Activated B cell treated with CpG ODN at 0.5 μM for 24 hours (primary cell): Measurements from ENCODE around the gene HOXC4. TPM values are rescaled to one million over a fixed set of nuclear protein-coding genes. Genes with fewer than 3 reads are reported as not detected.
"Not testable (repeated sequence)": the region's sequence is repeated elsewhere in the genome, so short reads cannot be mapped to it uniquely, and the experiment has no call there.

Experiments
- ATAC-seq: fragments of 200-7000 bp; cut with Tn5 transposase; one replicate; pipeline ENCODE4 v1.10.0; 2021; ENCODE audit warnings: low read depth, mild to moderate bottlenecking, moderate library complexity
- CTCF ChIA-PET: fragments of 350-600 bp; sonication (Branson Sonifier 250); formaldehyde crosslinking; loops from one replicate; lab custom pipeline; 2021; ENCODE audit warnings: antibody characterized with exemption; lab: Charles Lee
- POLR2A ChIA-PET: fragments of 350-600 bp; sonication (Branson Sonifier 250); formaldehyde crosslinking; loops from one replicate; lab custom pipeline; 2021; ENCODE audit warnings: antibody characterized with exemption; lab: Charles Lee
- DNase-seq: peaks from one replicate; pipeline ENCODE4 v3.0.0; 2022
- H3K27ac Mint-ChIP-seq: one replicate; pipeline ENCODE4 v1.8.0; 2020; ENCODE audit warnings: mixed read lengths
- H3K27me3 Mint-ChIP-seq: one replicate; pipeline ENCODE4 v1.8.0; 2021; ENCODE audit warnings: mixed read lengths
- H3K36me3 Mint-ChIP-seq: one replicate; pipeline ENCODE4 v1.8.0; 2021; ENCODE audit warnings: low read depth, mixed read lengths
- H3K4me1 Mint-ChIP-seq: one replicate; pipeline ENCODE4 v1.8.0; 2021; ENCODE audit warnings: mixed read lengths
- H3K4me3 Mint-ChIP-seq: one replicate; pipeline ENCODE4 v1.8.0; 2020; ENCODE audit warnings: mild to moderate bottlenecking, mixed read lengths
- H3K9me3 Mint-ChIP-seq: one replicate; pipeline ENCODE4 v1.8.0; 2020; ENCODE audit warnings: mixed read lengths
- intact Hi-C: fragments of 100-400 bp; cut with micrococcal nuclease; formaldehyde crosslinking; loops from one replicate; pipeline ENCODE4 v1.15.1; 2024
- total RNA-seq: library from RNA; stranded (reverse); gene quantifications from 2 replicates; pipeline ENCODE4 v1.2.3, GENCODE V29; 2022
- TF ChIP-seq, protein P1 (sequence below): fragments of 200-600 bp; IDR thresholded peaks from one replicate; pipeline ENCODE4 v1.8.0; 2022; ENCODE audit warnings: antibody characterized with exemption, mild to moderate bottlenecking

HOXC4 gene
- total RNA-seq, 1 donor from 2014 or later = 4.3 TPM

DNA sequence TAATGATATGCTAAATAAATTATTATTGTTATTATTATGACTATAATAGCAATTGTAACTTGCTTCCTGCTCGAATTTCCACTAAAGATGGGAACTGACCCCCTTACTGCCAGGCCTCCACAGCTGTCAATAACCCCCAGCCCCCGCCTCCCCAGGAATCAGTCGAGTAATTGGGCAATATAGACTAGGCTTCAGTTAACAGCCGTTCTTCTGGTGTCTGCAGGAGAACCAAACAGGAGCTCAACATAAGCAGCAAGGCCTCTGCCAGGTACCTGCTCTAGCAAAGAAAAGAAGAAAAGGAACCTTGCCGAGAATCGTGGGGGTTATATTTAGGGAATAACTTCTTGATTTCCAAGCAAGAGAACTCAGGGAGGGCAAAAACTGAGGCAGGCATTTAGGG, 21.8 kb downstream of the HOXC4 start:
- Mint-ChIP-seq H3K36me3 (no peaks in the 10 kb centered on the region), H3K4me1 (peaks cover under 1% of the 10 kb centered on the region), H3K27me3 (peaks cover 16% of the 10 kb centered on the region), H3K4me3 (no peak overlapping the region), H3K27ac (no peak overlapping the region), H3K9me3 (no peaks in the 10 kb centered on the region)
- CTCF ChIA-PET = no interaction called here
- TF ChIP-seq, protein P1, sequence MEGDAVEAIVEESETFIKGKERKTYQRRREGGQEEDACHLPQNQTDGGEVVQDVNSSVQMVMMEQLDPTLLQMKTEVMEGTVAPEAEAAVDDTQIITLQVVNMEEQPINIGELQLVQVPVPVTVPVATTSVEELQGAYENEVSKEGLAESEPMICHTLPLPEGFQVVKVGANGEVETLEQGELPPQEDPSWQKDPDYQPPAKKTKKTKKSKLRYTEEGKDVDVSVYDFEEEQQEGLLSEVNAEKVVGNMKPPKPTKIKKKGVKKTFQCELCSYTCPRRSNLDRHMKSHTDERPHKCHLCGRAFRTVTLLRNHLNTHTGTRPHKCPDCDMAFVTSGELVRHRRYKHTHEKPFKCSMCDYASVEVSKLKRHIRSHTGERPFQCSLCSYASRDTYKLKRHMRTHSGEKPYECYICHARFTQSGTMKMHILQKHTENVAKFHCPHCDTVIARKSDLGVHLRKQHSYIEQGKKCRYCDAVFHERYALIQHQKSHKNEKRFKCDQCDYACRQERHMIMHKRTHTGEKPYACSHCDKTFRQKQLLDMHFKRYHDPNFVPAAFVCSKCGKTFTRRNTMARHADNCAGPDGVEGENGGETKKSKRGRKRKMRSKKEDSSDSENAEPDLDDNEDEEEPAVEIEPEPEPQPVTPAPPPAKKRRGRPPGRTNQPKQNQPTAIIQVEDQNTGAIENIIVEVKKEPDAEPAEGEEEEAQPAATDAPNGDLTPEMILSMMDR = no peak
- ATAC-seq = no peak
- DNase-seq = no peak
- POLR2A ChIA-PET = no interaction called here
- intact Hi-C loops = no loop called here

DNA sequence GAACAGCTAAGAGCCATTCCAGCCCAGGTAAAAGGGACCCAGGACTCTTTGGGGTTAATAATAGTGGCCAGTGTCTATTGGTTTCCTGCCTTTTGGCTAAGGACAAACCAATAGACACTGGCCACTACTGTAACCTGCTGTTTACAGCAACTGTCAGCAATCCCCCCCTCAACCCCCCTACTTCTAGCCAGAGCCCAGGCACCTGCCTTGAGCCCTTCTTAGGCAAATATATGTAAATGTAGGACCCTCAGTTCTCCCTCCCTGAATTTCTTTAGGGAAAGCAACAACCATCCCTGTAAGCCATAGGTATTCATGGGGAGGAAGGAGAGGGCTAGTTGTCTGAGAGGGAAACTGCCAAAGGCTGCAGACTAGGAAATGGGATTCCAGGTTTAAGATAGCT, 22.3 kb downstream of the HOXC4 start:
- POLR2A ChIA-PET = no interaction called here
- DNase-seq = no peak
- no peak overlapping the region for H3K4me3 Mint-ChIP-seq
- intact Hi-C loops = no loop called here
- H3K27me3 Mint-ChIP-seq = peaks cover 12% of the 10 kb centered on the region
- TF ChIP-seq, protein P1 = no peak
- peaks cover under 1% of the 10 kb centered on the region for H3K36me3 Mint-ChIP-seq
- no peak for ATAC-seq
- CTCF ChIA-PET = no interaction called here
- no peaks in the 10 kb centered on the region for H3K9me3 Mint-ChIP-seq
- H3K4me1 Mint-ChIP-seq = peaks cover 6% of the 10 kb centered on the region
- H3K27ac Mint-ChIP-seq = no peak overlapping the region

DNA sequence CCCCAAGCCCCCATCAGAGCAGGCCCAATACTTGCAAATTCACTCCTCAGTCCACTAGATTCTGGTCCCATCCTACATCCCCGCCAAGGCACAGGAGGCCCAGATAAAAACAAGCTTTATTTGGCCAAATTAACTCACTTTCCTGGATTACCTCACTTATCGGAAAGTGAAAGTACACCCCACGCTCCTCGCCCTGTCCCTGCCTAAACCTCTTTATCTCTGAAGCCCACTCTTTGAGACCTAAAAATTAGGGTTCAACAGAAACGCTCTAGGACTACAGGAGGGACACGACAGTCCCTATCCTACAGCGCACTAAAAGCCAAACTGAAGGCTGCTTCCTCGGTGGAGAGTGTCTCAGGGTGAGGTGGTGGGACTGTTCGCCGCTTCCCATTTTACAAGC, 24.2 kb downstream of the HOXC4 start:
- H3K27me3 Mint-ChIP-seq, DNase-seq, H3K27ac Mint-ChIP-seq, intact Hi-C loops, ATAC-seq, POLR2A ChIA-PET, H3K9me3 Mint-ChIP-seq, H3K36me3 Mint-ChIP-seq, H3K4me3 Mint-ChIP-seq: not testable (repeated sequence)
- H3K4me1 Mint-ChIP-seq = peaks cover 18% of the 10 kb centered on the region
- CTCF ChIA-PET = interaction anchor here (0.9 kb wide), 1 partner anchor 46 kb away, joined by 3 read pairs; no protein-coding TSS in a partner anchor

DNA sequence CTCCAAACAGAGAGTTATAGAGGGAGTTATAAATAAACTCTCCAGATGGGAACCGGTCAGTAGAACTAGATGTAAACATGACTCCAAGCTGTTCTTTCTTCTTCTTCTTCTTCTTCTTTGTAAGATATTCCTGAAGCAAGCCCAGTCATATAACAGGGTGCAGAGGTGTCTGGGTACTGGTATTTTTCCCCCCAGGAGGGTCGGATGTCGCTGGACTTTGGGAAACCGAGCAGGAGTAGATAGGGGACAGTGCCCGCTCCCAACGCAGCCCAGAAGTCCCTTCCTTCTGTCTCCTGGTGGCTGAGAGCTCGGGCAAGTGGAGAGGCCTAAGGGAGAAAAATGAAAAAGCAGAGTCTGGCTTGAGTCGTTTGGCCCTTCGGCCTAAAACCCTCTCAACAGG, 25.5 kb downstream of the HOXC4 start:
- CTCF ChIA-PET = not testable (repeated sequence)

DNA sequence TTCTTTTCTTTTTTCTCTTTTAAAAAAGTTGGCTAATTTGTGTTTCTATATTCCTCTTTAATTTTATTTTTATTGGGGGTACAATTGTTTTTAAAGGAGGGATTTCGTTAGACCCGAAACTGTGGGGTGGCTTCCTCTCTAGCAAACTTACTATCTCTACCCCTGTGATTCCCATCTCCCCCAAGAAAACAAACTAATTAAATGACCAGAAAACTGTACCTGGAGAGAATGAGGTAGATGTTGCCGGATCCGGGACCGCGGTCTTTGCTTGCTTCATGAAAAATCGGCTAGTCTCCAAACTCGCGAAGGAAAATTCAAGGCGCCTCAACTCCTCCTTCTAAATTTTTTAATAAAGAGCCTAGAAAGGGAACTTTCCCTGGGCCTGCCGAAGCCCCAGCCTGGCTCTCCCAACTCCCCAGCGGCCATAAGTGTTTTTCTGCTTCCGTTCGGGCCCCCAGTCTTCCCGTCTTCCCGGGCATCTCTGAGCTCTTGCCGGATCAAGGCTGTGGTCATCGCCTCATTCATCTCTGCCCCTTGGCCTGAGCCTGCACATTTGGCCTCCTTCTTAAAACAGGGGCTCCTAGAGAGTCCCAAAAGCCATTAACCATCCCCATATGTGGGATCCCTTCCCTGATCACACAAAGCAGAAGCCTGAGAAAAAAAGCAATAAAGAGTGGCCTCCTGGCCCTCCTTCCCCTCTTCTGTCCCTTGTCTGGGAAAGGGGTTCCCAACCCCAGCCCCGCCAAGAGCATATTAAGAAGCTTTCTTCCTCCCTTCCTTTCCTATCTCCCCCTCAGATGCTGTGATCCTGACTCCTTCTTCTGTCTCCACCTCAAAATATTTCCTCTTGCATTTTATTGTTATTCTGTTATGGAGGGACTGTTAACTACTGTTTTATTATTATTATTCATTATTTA, 26.6 kb downstream of the HOXC4 start:
- H3K27me3 Mint-ChIP-seq, DNase-seq, POLR2A ChIA-PET, H3K36me3 Mint-ChIP-seq, ATAC-seq, H3K9me3 Mint-ChIP-seq, intact Hi-C loops, CTCF ChIA-PET: not testable (repeated sequence)
- peak overlapping the region; percentile 85 for H3K4me3 Mint-ChIP-seq
- H3K4me1 Mint-ChIP-seq = peaks cover 20% of the 10 kb centered on the region
- peak overlapping the region; percentile 91 for H3K27ac Mint-ChIP-seq

More for the DNA sequence above, 25.5 kb downstream of the HOXC4 start:
- POLR2A ChIA-PET, intact Hi-C loops, H3K27me3 Mint-ChIP-seq, H3K27ac Mint-ChIP-seq, ATAC-seq, H3K4me3 Mint-ChIP-seq, DNase-seq, H3K36me3 Mint-ChIP-seq, H3K9me3 Mint-ChIP-seq: not testable (repeated sequence)
- H3K4me1 Mint-ChIP-seq = peaks cover 20% of the 10 kb centered on the region

DNA sequence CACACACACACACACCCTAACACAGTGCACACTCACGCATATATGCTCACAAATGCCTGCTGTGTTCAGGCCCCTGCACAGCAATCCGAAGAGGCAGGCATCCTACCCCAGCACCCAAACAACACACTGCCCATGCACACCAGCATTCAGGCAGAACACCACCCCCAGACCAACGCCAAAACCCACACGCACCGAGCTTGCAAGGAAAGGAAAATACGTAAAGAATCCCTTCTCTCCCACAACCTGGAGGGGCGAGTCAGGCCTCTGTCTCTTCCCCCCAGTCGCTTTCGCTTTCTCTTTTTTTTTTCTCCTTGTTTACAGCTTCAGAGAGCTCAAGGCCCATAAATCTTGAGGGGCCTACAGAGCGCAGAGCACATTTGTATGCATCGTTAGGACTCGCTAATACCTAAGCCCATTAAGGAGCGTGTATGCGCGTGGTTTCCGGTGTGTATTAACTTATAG, 27.4 kb downstream of the HOXC4 start:
- Mint-ChIP-seq H3K4me3 (peak overlapping the region; percentile 85), H3K27ac (peak overlapping the region; percentile 91), H3K4me1 (peaks cover 20% of the 10 kb centered on the region)
- POLR2A ChIA-PET = interaction anchor here (2.3 kb wide), 1 partner anchor 28 kb away, joined by 14 read pairs; the partner anchor contains the start of gene HOXC4
- CTCF ChIA-PET, intact Hi-C loops, H3K9me3 Mint-ChIP-seq, H3K27me3 Mint-ChIP-seq, H3K36me3 Mint-ChIP-seq, ATAC-seq: not testable (repeated sequence)
- DNase-seq = peak; percentile 23

DNA sequence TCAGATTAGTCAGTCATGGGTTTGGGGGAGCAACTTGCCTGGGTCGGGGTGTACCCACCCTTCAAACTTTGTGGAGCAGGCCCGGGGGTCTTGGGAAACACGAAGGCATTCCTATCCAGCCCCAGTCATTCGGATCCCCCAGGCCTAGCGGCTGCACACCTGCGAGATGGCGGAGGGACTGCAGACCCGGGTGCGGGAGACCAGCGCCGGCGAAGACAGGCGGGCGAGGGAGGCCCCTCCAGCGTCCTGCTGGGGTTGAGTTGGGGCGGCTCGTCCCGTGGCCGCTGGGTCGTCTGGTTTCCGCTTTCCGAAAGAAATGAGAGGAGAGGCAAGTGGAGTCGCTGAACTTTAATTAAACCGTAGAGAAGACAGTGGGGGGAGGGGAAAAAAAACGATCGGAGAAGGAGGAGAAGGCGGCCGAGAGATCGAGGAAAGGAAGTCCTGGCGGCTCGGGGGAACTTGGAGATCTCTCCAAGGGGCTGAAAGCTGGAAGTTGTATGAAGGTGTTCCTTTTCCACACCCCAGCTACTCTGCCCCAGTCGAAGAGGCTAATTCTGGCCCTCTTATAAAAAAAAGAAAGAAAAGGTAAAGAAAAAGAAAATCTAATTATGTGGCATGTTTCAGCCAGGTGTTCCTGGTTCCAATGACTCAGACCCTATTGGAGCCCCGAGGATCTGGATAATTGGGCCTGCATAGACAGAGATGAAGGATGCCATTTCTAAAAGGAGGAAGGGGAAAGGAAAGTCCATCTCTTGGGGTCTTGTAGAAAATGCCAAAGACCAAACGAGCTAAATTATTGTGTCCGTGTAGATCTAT, 28.2 kb downstream of the HOXC4 start:
- H3K36me3 Mint-ChIP-seq, ATAC-seq, H3K27me3 Mint-ChIP-seq, H3K9me3 Mint-ChIP-seq: not testable (repeated sequence)
- Mint-ChIP-seq H3K4me1 (peaks cover 20% of the 10 kb centered on the region), H3K4me3 (peak overlapping the region; percentile 85), H3K27ac (peak overlapping the region; percentile 91)
- peak; percentile 48 for DNase-seq
- intact Hi-C loops = loop anchor here (1.0 kb wide), 1 partner anchor 28 kb away; the partner anchor contains the start of gene HOXC4
- ChIA-PET CTCF (interaction anchor here (0.6 to 0.9 kb wide), 2 partner anchors 49 to 1924 kb away, joined by 3 to 4 read pairs; partner anchors contain the start of gene HOXC5), POLR2A (interaction anchor here (0.6 to 2.3 kb wide), 4 partner anchors 29 to 641 kb away, joined by 3 to 14 read pairs (median 3); partner anchors contain the start of genes HOXC4 and SMUG1)
